Measurements from ENCODE around the gene MYO7A. TPM values are rescaled to one million over a fixed set of nuclear protein-coding genes. Genes with fewer than 3 reads are reported as not detected.

MYO7A gene
- total and polyA plus RNA-seq, 2 of the 8 experiments (the other 6 are each of a cell fraction or from before 2014, with no cell fraction given): 1.5 to 1.9 TPM

GRCh38 chr11:77092382-77092781 lies 35.7 kb upstream of the MYO7A start:
- H2BK5ac ChIP-seq (ENCODE audit: low read depth, low read length): no peak overlapping the region
- no peaks in the 10 kb centered on the region for H3K79me2 ChIP-seq (ENCODE audit: control insufficient read depth in 1 of 2, insufficient read depth in 2 of 2, low read length in 2 of 2)
- no peak overlapping the region for H3K23ac ChIP-seq (ENCODE audit: insufficient read length)
- no peaks in the 10 kb centered on the region for H3K23me2 ChIP-seq (ENCODE audit: low read depth, low read length)
- no peaks in the 10 kb centered on the region for H3K36me3 ChIP-seq (ENCODE audit: control insufficient read depth in 2 of 4, insufficient read depth in 4 of 4, low read length in 3 of 4)
- no peak overlapping the region for H4K91ac ChIP-seq (replicated peaks; ENCODE audit: insufficient read length, low read length)
- DNase-seq (ENCODE audit: low read depth in 1 of 2, low spot score in 2 of 2) (no peak), FAIRE-seq (no peak)
- H2BK15ac ChIP-seq (ENCODE audit: low read length): no peak overlapping the region
- no peak overlapping the region for H2BK12ac ChIP-seq (ENCODE audit: low read depth, low read length)
- no peak overlapping the region for H3K56ac ChIP-seq (replicated peaks; ENCODE audit: insufficient read length, low read depth, low read length)
- 82% methylated on average over 7 of the region's 7 CpGs; no CpG with 5 or more reads in 1 of the 2 experiments for WGBS, 2 experiments (ENCODE audit: extremely low coverage in 1 of 2, insufficient coverage in 1 of 2, insufficient read length in 1 of 2, insufficient replicate concordance in 2 of 2, low coverage in 1 of 2, low lambda C conversion rate in 2 of 2, missing lambda C conversion rate in 1 of 2)
- no peak overlapping the region for H3K27ac ChIP-seq (ENCODE audit: low read depth, low read length)
- POLR2A ChIA-PET (ENCODE audit: partially characterized antibody): interaction anchor here (0.6 kb wide), 1 partner anchor 23 kb away, joined by 3 read pairs; no protein-coding TSS in a partner anchor
- no peaks in the 10 kb centered on the region for H3K79me1 ChIP-seq (ENCODE audit: low read depth, low read length)
- no peak overlapping the region for H4K8ac ChIP-seq (ENCODE audit: extremely low read depth, insufficient read depth, low read length)
- no peak overlapping the region for H2BK120ac ChIP-seq (replicated peaks; ENCODE audit: low read depth, low read length)
- H3K14ac ChIP-seq (ENCODE audit: insufficient read length): no peak overlapping the region
- CTCF ChIA-PET (ENCODE audit: partially characterized antibody): interaction anchor here (0.6 to 11.6 kb wide), 20 partner anchors 12 to 610 kb away, joined by 3 to 297 read pairs (median 9); partner anchors contain the start of genes B3GNT6, CAPN5, MYO7A and OMP
- no peak overlapping the region for H3K9ac ChIP-seq (replicated peaks in 1 of 4; ENCODE audit: extremely low read depth in 1 of 4, low read depth in 3 of 4, low read length in 3 of 4)
- H3K4me2 ChIP-seq (ENCODE audit: insufficient read depth in 1 of 2, low read depth in 2 of 2, low read length in 2 of 2): no peak overlapping the region
- H4K5ac ChIP-seq (ENCODE audit: insufficient read length, low read depth, low read length): no peak overlapping the region
- H2AK5ac ChIP-seq (ENCODE audit: low read depth, low read length): no peak overlapping the region
- no peak overlapping the region for H3K18ac ChIP-seq (ENCODE audit: extremely low read depth, low read length)
- H3K4ac ChIP-seq (replicated peaks; ENCODE audit: insufficient read length, low read depth, low read length): no peak overlapping the region
- H3K4me1 ChIP-seq (replicated peaks in 1 of 4; ENCODE audit: control insufficient read depth in 3 of 4, insufficient read depth in 4 of 4, low read length in 3 of 4): peaks cover 0 to 6% (median 2%) of the 10 kb centered on the region in 4 experiments; a peak in 3 of 7 replicates
- no peaks in the 10 kb centered on the region for H3K27me3 ChIP-seq (replicated peaks in 1 of 4; ENCODE audit: control insufficient read depth in 3 of 4, extremely low read depth in 1 of 4, insufficient read depth in 3 of 4, low read length in 3 of 4)
- H2AFZ ChIP-seq (ENCODE audit: low read length): no peak overlapping the region
- no peak overlapping the region for H2BK20ac ChIP-seq (ENCODE audit: low read length)
- no peak overlapping the region for H3K4me3 ChIP-seq (ENCODE audit: extremely low read depth in 1 of 4, insufficient read depth in 2 of 4, low read depth in 3 of 4, low read length in 4 of 4)
- H4K20me1 ChIP-seq (replicated peaks in 1 of 2; ENCODE audit: control insufficient read depth in 1 of 2, insufficient read depth in 2 of 2, low read length in 2 of 2): peaks cover 0 to 4% of the 10 kb centered on the region in 2 experiments
- no peaks in the 10 kb centered on the region for H3K9me3 ChIP-seq (ENCODE audit: insufficient read depth in 2 of 2, low read depth in 1 of 2, low read length in 1 of 2)
- no peak for TF ChIP-seq CBX8 (IDR thresholded peaks at IDR 0.05; ENCODE audit: borderline replicate concordance, low read depth, low read length)
- TF ChIP-seq TBP (IDR thresholded peaks at IDR 0.05; ENCODE audit: low read depth, low read length): no peak
- TF ChIP-seq CEBPB (IDR thresholded peaks at IDR 0.05; ENCODE audit: low read depth, low read length): no peak
- no peak for TF ChIP-seq MAX (IDR thresholded peaks at IDR 0.05)
- TF ChIP-seq CREB1 (IDR thresholded peaks at IDR 0.05): no peak
- no peak for TF ChIP-seq JUND (IDR thresholded peaks at IDR 0.05; ENCODE audit: low read length)
- TF ChIP-seq NRF1 (IDR thresholded peaks at IDR 0.05; ENCODE audit: low read depth, low read length): no peak
- no peak for TF ChIP-seq POU5F1 (IDR thresholded peaks at IDR 0.05; ENCODE audit: low read depth, low read length)
